HepG2 (cell line): ENCODE data around the gene ZNF385B.

ENCODE experiments used
- EP300 ChIP-seq, 3 experiments: sonication (generic) in 1 of 3; formaldehyde crosslinking in 1 of 3; IDR thresholded peaks; 2 replicates each; pipeline versions ENCODE4 v1.5.1 to v1.6.1; 2011 to 2020; ENCODE audit warnings: low read depth in 2 of 3, low read length in 2 of 3, borderline replicate concordance in 1 of 3, improper control_type of control experiment in 1 of 3, mild to moderate bottlenecking in 1 of 3, missing genetic modification reagents in 1 of 3, moderate library complexity in 1 of 3
- TOPORS ChIP-seq: sonication (generic); formaldehyde crosslinking; IDR thresholded peaks from 2 replicates; pipeline ENCODE4 v1.8.0; 2023; ENCODE audit warnings: mild to moderate bottlenecking, missing genetic modification reagents
- TP53 ChIP-seq: sonication (generic); formaldehyde crosslinking; conservative IDR thresholded peaks from 2 replicates; pipeline ENCODE4 v1.4.0; 2020; ENCODE audit warnings: missing genetic modification reagents

GRCh38 chr2:179877601-179878364 is 16.4 kb upstream of the ZNF385B start:
- TF ChIP-seq TP53 (CRISPR knock-in tag), result no peak
- no peak for TF ChIP-seq EP300 (IDR thresholded peaks at IDR 0.05; ENCODE audit: low read depth in 2 of 2, low read length in 2 of 2)
- TF ChIP-seq EP300 (CRISPR knock-in tag; IDR thresholded peaks at IDR 0.05; ENCODE audit: borderline replicate concordance), result no peak
- no peak for TF ChIP-seq TOPORS (CRISPR knock-in tag)
